ENCODE measurements around the gene TXNDC12.

DNA sequence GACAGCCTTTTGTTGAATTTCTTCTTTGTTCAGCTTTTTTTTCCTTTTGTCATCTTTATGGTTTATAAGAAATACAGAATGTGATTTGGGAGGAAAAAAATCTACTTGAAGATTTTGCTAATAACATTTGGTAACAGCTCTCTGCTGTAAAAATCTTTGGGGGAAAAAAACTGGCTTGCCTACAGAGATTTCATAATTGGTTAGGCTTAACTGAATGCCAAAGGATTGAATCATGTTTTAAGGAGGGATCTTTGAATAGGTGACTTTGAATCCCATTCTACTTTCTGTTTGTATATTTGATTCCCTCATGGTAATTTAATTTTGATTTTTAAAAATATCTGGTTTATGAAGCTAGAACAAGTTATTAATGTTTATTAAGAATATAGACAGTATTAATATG, 4.3 kb upstream of the TXNDC12 start:
- TF ChIP-seq CTCF (IDR thresholded peaks at IDR 0.05; ENCODE audit: low read length) (no peak), EZH2 (IDR thresholded peaks at IDR 0.05; ENCODE audit: borderline replicate concordance, low read length) (no peak)

Data from OCI-LY1 (cell line).